Heart left ventricle (tissue), 13 donors: Measurements from ENCODE around the gene ARPP21.

Experiments
- CTCF ChIP-seq, 12 donors: fragments of 200-600 bp; sonication (generic) in 4 of 12; IDR thresholded peaks; one replicate each; pipeline versions ENCODE4 v1.5.0 to v1.8.0; 2018 to 2022; ENCODE audit warnings: antibody characterized with exemption in 12 of 12, mild to moderate bottlenecking in 5 of 12
- POLR2A ChIP-seq, 2 donors: fragments of 450-650 bp; IDR thresholded peaks; one replicate each; pipeline ENCODE4 v1.6.1; 2017; ENCODE audit warnings: antibody characterized with exemption in 2 of 2, mild to moderate bottlenecking in 2 of 2, moderate library complexity in 2 of 2
- donor health status: ischemic (EF 13 %, LVEDD 7.1; RV severe dilation, severe dysfunction).
- donor health status: DM: no; HTN: yes; CAD: no.
- donor health status: DM: no; HTN: no; CAD: no.
- donor health status: ischemic (EF 25% LVEDD 6.9; RV normal size, moderate dysfunction).
- donor health status: ischemic (EF 25% LVEDD 5.7; RV mildly dilated, moderate dysfunction).
- donor health status: ischemic (EF 35%, LVEDD 5.7; RV mildly dilated, moderate dysfunction).
- donor health status: nonischemic (EF 11% LVEDD 7.7; RV severe dilation, severe dysfunction).
- donor health status: DM: yes; HTN: yes; CAD: no.
- donor health status: PGD.
- donor health status: ischemic (EF 29% LVEDD 5.4; RV normal size, mild dysfunction).
- donor health status: nonischemic (EF 23%, LVEDD 6.1; RV moderate dilation, normal function).

- TF ChIP-seq CTCF (IDR thresholded peaks at IDR 0.05) (no peak), POLR2A (IDR thresholded peaks at IDR 0.05) (no peak)
Measured at GRCh38 chr3:35624698-35625097, 14.6 kb upstream of the ARPP21 start.
